GM12872 (cell line): Measurements from ENCODE around the gene PIAS2.

Experiments
- CTCF ChIP-seq: IDR thresholded peaks from 3 replicates; pipeline ENCODE4 v1.5.1; 2011; ENCODE audit warnings: low read depth, mild to moderate bottlenecking, low read length, moderate library complexity; ENCODE audit not compliant: insufficient read depth

PIAS2 gene

GRCh38 chr18:46888965-46889364 lies 28.3 kb downstream of the PIAS2 start:
- TF ChIP-seq CTCF, result no peak

GRCh38 chr18:46886893-46887292 lies 30.4 kb downstream of the PIAS2 start:
- TF ChIP-seq CTCF, result no peak

- no peak for TF ChIP-seq CTCF
These were observed 34.1 kb downstream of the PIAS2 start for GRCh38 chr18:46883180-46883579.

- no peak for TF ChIP-seq CTCF
These were observed 39.8 kb downstream of the PIAS2 start for GRCh38 chr18:46877329-46877987.

GRCh38 chr18:46868169-46868921 lies 49.0 kb downstream of the PIAS2 start:
- no peak for TF ChIP-seq CTCF

GRCh38 chr18:46867367-46868143 lies 49.8 kb downstream of the PIAS2 start:
- TF ChIP-seq CTCF, result no peak

- TF ChIP-seq CTCF, result no peak
These were observed 50.8 kb downstream of the PIAS2 start for GRCh38 chr18:46866523-46866922.
